Measurements from ENCODE around the gene CUZD1.

DNA sequence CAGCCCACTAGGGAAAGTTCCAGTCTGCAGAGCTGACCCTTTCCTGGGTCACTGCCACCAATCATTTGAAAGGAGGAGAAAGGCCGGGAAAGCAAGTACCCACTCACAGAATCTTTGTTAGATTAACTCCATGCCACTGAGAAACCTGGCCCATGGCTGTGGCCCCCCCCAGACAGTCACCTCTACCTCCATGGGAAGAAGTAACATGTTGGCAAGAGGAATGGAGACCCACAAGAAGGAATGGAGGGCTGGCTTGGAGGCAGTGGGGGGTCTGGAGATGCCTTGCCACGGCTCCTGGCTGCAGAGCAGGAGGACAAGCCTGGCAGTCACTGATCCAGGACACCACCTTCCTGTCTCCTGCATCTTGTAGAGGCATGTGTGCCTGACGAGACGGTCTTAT, 32.9 kb downstream of the CUZD1 start:
- no peak for TF ChIP-seq POLR2A (IDR thresholded peaks at IDR 0.05)
- TF ChIP-seq, protein P1, sequence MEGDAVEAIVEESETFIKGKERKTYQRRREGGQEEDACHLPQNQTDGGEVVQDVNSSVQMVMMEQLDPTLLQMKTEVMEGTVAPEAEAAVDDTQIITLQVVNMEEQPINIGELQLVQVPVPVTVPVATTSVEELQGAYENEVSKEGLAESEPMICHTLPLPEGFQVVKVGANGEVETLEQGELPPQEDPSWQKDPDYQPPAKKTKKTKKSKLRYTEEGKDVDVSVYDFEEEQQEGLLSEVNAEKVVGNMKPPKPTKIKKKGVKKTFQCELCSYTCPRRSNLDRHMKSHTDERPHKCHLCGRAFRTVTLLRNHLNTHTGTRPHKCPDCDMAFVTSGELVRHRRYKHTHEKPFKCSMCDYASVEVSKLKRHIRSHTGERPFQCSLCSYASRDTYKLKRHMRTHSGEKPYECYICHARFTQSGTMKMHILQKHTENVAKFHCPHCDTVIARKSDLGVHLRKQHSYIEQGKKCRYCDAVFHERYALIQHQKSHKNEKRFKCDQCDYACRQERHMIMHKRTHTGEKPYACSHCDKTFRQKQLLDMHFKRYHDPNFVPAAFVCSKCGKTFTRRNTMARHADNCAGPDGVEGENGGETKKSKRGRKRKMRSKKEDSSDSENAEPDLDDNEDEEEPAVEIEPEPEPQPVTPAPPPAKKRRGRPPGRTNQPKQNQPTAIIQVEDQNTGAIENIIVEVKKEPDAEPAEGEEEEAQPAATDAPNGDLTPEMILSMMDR (IDR thresholded peaks at IDR 0.05) = no peak

Measured in esophagus squamous epithelium (tissue), 4 donors.